Trophoblast cell (in vitro differentiated cells and primary cell): ENCODE results near the gene KRTAP9-9. TPM values are rescaled to one million over a fixed set of nuclear protein-coding genes. Genes with fewer than 3 reads are reported as not detected.
"Not testable (repeated sequence)": the region's sequence is repeated elsewhere in the genome, so short reads cannot be mapped to it uniquely, and the experiment has no call there.

ENCODE experiments used
- DNase-seq, 2 donors: peaks; one replicate each; pipeline ENCODE4 v3.0.0-alpha.2; 2016
- H2AFZ ChIP-seq: 2 replicates; pipeline ENCODE4 v1.6.1; 2013; ENCODE audit warnings: low read length, moderate library complexity, mild to moderate bottlenecking; ENCODE audit not compliant: insufficient read depth, poor library complexity
- H2AK5ac ChIP-seq: 2 replicates; pipeline ENCODE4 v1.6.1; 2013; ENCODE audit warnings: mild to moderate bottlenecking, low read length
- H2BK120ac ChIP-seq: 2 replicates; pipeline ENCODE4 v1.6.1; 2013; ENCODE audit warnings: low read length, mild to moderate bottlenecking, moderate library complexity; ENCODE audit not compliant: insufficient read depth, poor library complexity
- H2BK12ac ChIP-seq: 2 replicates; pipeline ENCODE4 v1.6.1; 2013; ENCODE audit warnings: mild to moderate bottlenecking, low read length, moderate library complexity
- H2BK5ac ChIP-seq: 2 replicates; pipeline ENCODE4 v1.6.1; 2013; ENCODE audit warnings: low read length, low read depth, moderate library complexity, mild to moderate bottlenecking; ENCODE audit not compliant: poor library complexity
- H3K14ac ChIP-seq: 2 replicates; pipeline ENCODE4 v1.6.1; 2013; ENCODE audit warnings: mild to moderate bottlenecking, low read length
- H3K18ac ChIP-seq: 2 replicates; pipeline ENCODE4 v1.6.1; 2013; ENCODE audit warnings: mild to moderate bottlenecking, low read length
- H3K23ac ChIP-seq: 2 replicates; pipeline ENCODE4 v1.6.1; 2013; ENCODE audit warnings: low read length
- H3K27ac ChIP-seq: 2 replicates; pipeline ENCODE4 v1.5.1; 2013; ENCODE audit warnings: low read depth, mild to moderate bottlenecking, inconsistent platforms, low read length, moderate library complexity
- H3K27me3 ChIP-seq: 2 replicates; pipeline ENCODE4 v1.6.1; 2013; ENCODE audit warnings: inconsistent platforms, mild to moderate bottlenecking, low read length, moderate library complexity; ENCODE audit not compliant: insufficient read depth
- H3K36me3 ChIP-seq, 2 experiments: 1 replicate in 1 of 2; 2 replicates in 1 of 2; pipeline ENCODE4 v1.6.1; 2013; ENCODE audit warnings: low read length in 2 of 2, mild to moderate bottlenecking in 2 of 2, moderate library complexity in 1 of 2; ENCODE audit not compliant: insufficient read depth in 2 of 2, control insufficient read depth in 1 of 2
- H3K4ac ChIP-seq: 2 replicates; pipeline ENCODE4 v1.6.1; 2013; ENCODE audit warnings: low read depth, mild to moderate bottlenecking, low read length, moderate library complexity
- H3K4me1 ChIP-seq, 2 experiments: 1 replicate in 1 of 2; 2 replicates in 1 of 2; pipeline ENCODE4 v1.6.1; 2013; ENCODE audit warnings: low read length in 2 of 2, mild to moderate bottlenecking in 2 of 2, moderate library complexity in 1 of 2; ENCODE audit not compliant: insufficient read depth in 2 of 2, control insufficient read depth in 1 of 2
- H3K4me2 ChIP-seq: 2 replicates; pipeline ENCODE4 v1.6.1; 2013; ENCODE audit warnings: inconsistent platforms, mild to moderate bottlenecking, low read length, moderate library complexity
- H3K4me3 ChIP-seq: 2 replicates; pipeline ENCODE4 v1.5.1; 2013; ENCODE audit warnings: mild to moderate bottlenecking, low read depth, low read length, inconsistent platforms
- H3K79me1 ChIP-seq: one replicate; pipeline ENCODE4 v1.6.1; 2013; ENCODE audit warnings: low read length
- H3K79me2 ChIP-seq: 2 replicates; pipeline ENCODE4 v1.6.1; 2013; ENCODE audit warnings: low read length, mild to moderate bottlenecking; ENCODE audit not compliant: control insufficient read depth, insufficient read depth, poor library complexity
- H3K9ac ChIP-seq: 2 replicates; pipeline ENCODE4 v1.6.1; 2013; ENCODE audit warnings: mild to moderate bottlenecking, low read length
- H3K9me3 ChIP-seq: 2 replicates; pipeline ENCODE4 v1.6.1; 2013; ENCODE audit warnings: low read depth, mild to moderate bottlenecking, control low read depth, inconsistent platforms, low read length; ENCODE audit not compliant: insufficient read depth
- H4K12ac ChIP-seq: 2 replicates; pipeline ENCODE4 v1.6.1; 2013; ENCODE audit warnings: low read depth, mild to moderate bottlenecking, low read length, moderate library complexity
- H4K8ac ChIP-seq: 2 replicates; pipeline ENCODE4 v1.6.1; 2013; ENCODE audit warnings: low read depth, mild to moderate bottlenecking, low read length, moderate library complexity
- H4K91ac ChIP-seq: one replicate; pipeline ENCODE4 v1.6.1; 2013; ENCODE audit warnings: low read depth, mild to moderate bottlenecking, low read length, moderate library complexity
- WGBS: extraction: QIAGEN DNeasy Blood & Tissue Kit; methylation state at CpG from one replicate; pipeline ENCODE4 v1.1.7; 2013; ENCODE audit warnings: missing lambda C conversion rate; ENCODE audit not compliant: insufficient read length, insufficient coverage; ENCODE audit errors: extremely low coverage; 5-methylcytosine and 5-hydroxymethylcytosine counted together
- polyA plus RNA-seq: library from polyadenylated mRNA; stranded (reverse); fragments of 200-250 nt; gene quantifications from 2 replicates; pipeline ENCODE4 v1.2.3, GENCODE V29; 2013

KRTAP9-9 gene
- not detected in 2 replicates for polyA plus RNA-seq

GRCh38 chr17:41255381-41256290 is at the start of gene KRTAP9-9:
KRTAP9-9 (plus strand) TSS chr17:41255384.
- H3K14ac ChIP-seq, H2AK5ac ChIP-seq, H3K79me2 ChIP-seq, H3K79me1 ChIP-seq, DNase-seq, H3K36me3 ChIP-seq, H2AFZ ChIP-seq, H2BK120ac ChIP-seq, H4K12ac ChIP-seq, H3K9ac ChIP-seq, H3K4me1 ChIP-seq, H3K27me3 ChIP-seq, H2BK5ac ChIP-seq, H4K91ac ChIP-seq, H3K4ac ChIP-seq, H3K23ac ChIP-seq, H3K4me3 ChIP-seq, H4K8ac ChIP-seq, H3K27ac ChIP-seq, H3K18ac ChIP-seq, H3K9me3 ChIP-seq, H3K4me2 ChIP-seq, H2BK12ac ChIP-seq: not testable (repeated sequence)
- WGBS, result no CpG with 5 or more reads among the region's 5 CpGs

GRCh38 chr17:41211845-41212466 is 43.2 kb upstream of the KRTAP9-9 start:
- H3K14ac ChIP-seq, result no peak overlapping the region
- H4K12ac ChIP-seq, result no peak overlapping the region
- no peak overlapping the region for H2BK12ac ChIP-seq
- no CpG with 5 or more reads among the region's 1 CpG for WGBS
- no peak overlapping the region for H2BK120ac ChIP-seq
- no peak overlapping the region for H4K8ac ChIP-seq
- no peaks in the 10 kb centered on the region for H3K9me3 ChIP-seq
- no peaks in the 10 kb centered on the region for H3K79me1 ChIP-seq
- H3K4me1 ChIP-seq, result no peaks in the 10 kb centered on the region
- no peak overlapping the region for H3K23ac ChIP-seq
- no peaks in the 10 kb centered on the region for H3K27me3 ChIP-seq
- no peak overlapping the region for H3K4ac ChIP-seq
- no peak overlapping the region for H2BK5ac ChIP-seq
- no peak overlapping the region for H3K27ac ChIP-seq
- H3K36me3 ChIP-seq, result no peaks in the 10 kb centered on the region
- peak overlapping the region; percentile 78 for H3K9ac ChIP-seq
- H3K4me2 ChIP-seq, result no peak overlapping the region
- H2AK5ac ChIP-seq, result no peak overlapping the region
- DNase-seq, result no peak
- no peak overlapping the region for H3K18ac ChIP-seq
- no peaks in the 10 kb centered on the region for H3K79me2 ChIP-seq
- H2AFZ ChIP-seq, result no peak overlapping the region
- H3K4me3 ChIP-seq, result no peak overlapping the region
- H4K91ac ChIP-seq, result no peak overlapping the region

GRCh38 chr17:41212524-41213169 is 42.5 kb upstream of the KRTAP9-9 start:
- Histone ChIP-seq H3K4ac (no peak overlapping the region), H2BK5ac (no peak overlapping the region), H2BK12ac (no peak overlapping the region), H3K14ac (no peak overlapping the region), H4K91ac (no peak overlapping the region), H3K18ac (no peak overlapping the region), H3K4me1 (no peaks in the 10 kb centered on the region), H3K79me2 (no peaks in the 10 kb centered on the region), H3K4me2 (no peak overlapping the region), H2AFZ (no peak overlapping the region), H4K12ac (no peak overlapping the region), H3K9me3 (no peaks in the 10 kb centered on the region), H3K27ac (no peak overlapping the region), H3K36me3 (no peaks in the 10 kb centered on the region), H3K79me1 (no peaks in the 10 kb centered on the region), H3K23ac (no peak overlapping the region), H4K8ac (no peak overlapping the region), H2AK5ac (no peak overlapping the region), H3K27me3 (no peaks in the 10 kb centered on the region), H2BK120ac (no peak overlapping the region), H3K9ac (no peak overlapping the region), H3K4me3 (peak overlapping the region; percentile 10)
- no peak for DNase-seq
- WGBS, result no CpG with 5 or more reads among the region's 7 CpGs

GRCh38 chr17:41215681-41216080 is 39.5 kb upstream of the KRTAP9-9 start:
- Histone ChIP-seq H4K8ac (no peak overlapping the region), H4K91ac (no peak overlapping the region), H3K27me3 (no peaks in the 10 kb centered on the region), H3K4me2 (no peak overlapping the region), H3K4ac (no peak overlapping the region), H3K23ac (no peak overlapping the region), H2BK120ac (no peak overlapping the region), H4K12ac (no peak overlapping the region), H2BK5ac (no peak overlapping the region), H3K9me3 (no peaks in the 10 kb centered on the region), H2AK5ac (no peak overlapping the region), H2BK12ac (no peak overlapping the region), H3K4me3 (no peak overlapping the region), H2AFZ (no peak overlapping the region), H3K4me1 (no peaks in the 10 kb centered on the region), H3K79me1 (no peaks in the 10 kb centered on the region), H3K9ac (no peak overlapping the region), H3K27ac (no peak overlapping the region), H3K36me3 (no peaks in the 10 kb centered on the region), H3K14ac (no peak overlapping the region), H3K18ac (no peak overlapping the region), H3K79me2 (no peaks in the 10 kb centered on the region)
- no CpG with 5 or more reads among the region's 1 CpG for WGBS
- DNase-seq, result no peak
